ENCODE measurements around the gene CUL4B.
A peak's percentile ranks its signal among the peaks of the same experiment; 100 is the strongest.

Gene CUL4B

DNA sequence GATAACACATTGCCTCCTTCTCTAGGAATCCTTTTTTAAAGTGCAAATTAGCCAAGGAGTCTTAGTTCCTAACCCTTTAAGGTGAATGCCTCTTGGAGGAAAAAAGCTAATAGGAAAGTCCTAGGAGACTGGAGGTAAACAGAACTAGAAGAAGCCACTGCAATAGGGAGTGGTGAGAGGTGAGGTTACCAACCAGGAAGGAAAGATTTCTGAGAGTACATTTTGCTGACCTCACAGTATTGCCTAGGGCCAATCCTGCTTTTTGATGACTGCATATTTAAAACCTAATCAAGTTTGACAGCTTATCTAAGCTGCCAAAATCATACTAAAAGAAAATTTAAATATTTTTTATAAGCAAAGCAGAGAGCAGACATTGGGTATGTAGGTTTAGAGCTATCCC is 7.3 kb upstream of the CUL4B start:
- Histone ChIP-seq H3K27me3 (no peaks in the 10 kb centered on the region), H3K9me3 (replicated peaks in 1 of 11) (no peaks in the 10 kb centered on the region; a peak in 1 of 22 replicates), H3K4me3 (no peak overlapping the region), H4K20me1 (no peaks in the 10 kb centered on the region), H3K4me1 (peaks cover 4 to 11% (median 7%) of the 10 kb centered on the region in 10 experiments; a peak in 14 of 20 replicates), H3K9ac (no peak overlapping the region), H3K27ac (no peak overlapping the region), H3K4me2 (no peak overlapping the region), H3K36me3 (no peaks in the 10 kb centered on the region)
- no peak for TF ChIP-seq Cebpa-rat (IDR thresholded peaks at IDR 0.05)

GRCh38 chrX:120566817-120567216 is 6.1 kb upstream of the CUL4B start:
- no peak overlapping the region for H3K9ac ChIP-seq
- H4K20me1 ChIP-seq, result no peaks in the 10 kb centered on the region
- no peak overlapping the region for H3K27ac ChIP-seq
- H3K9me3 ChIP-seq (replicated peaks in 1 of 11), result no peaks in the 10 kb centered on the region; a peak in 1 of 22 replicates
- peaks cover 7 to 22% (median 13%) of the 10 kb centered on the region in 10 experiments; a peak in 16 of 20 replicates for H3K4me1 ChIP-seq
- H3K4me3 ChIP-seq, result no peak overlapping the region
- no peaks in the 10 kb centered on the region for H3K36me3 ChIP-seq
- no peak for TF ChIP-seq Cebpa-rat (IDR thresholded peaks at IDR 0.05)
- H3K27me3 ChIP-seq, result no peaks in the 10 kb centered on the region
- no peak overlapping the region for H3K4me2 ChIP-seq

GRCh38 chrX:120564925-120565324 is 4.2 kb upstream of the CUL4B start:
- H3K9ac ChIP-seq, result no peak overlapping the region
- no peaks in the 10 kb centered on the region for H3K36me3 ChIP-seq
- no peaks in the 10 kb centered on the region for H3K9me3 ChIP-seq (replicated peaks in 1 of 11)
- peak overlapping the region in 8 of 11 experiments; percentile 0 to 51 (median 22); a peak in 10 of 22 replicates for H3K4me2 ChIP-seq
- H3K27me3 ChIP-seq, result no peaks in the 10 kb centered on the region
- TF ChIP-seq Cebpa-rat (IDR thresholded peaks at IDR 0.05), result no peak
- H3K27ac ChIP-seq, result no peak overlapping the region
- no peaks in the 10 kb centered on the region for H4K20me1 ChIP-seq
- H3K4me1 ChIP-seq, result peaks cover 7 to 22% (median 15%) of the 10 kb centered on the region in 10 experiments; a peak in 16 of 20 replicates
- no peak overlapping the region for H3K4me3 ChIP-seq

- Histone ChIP-seq H3K9me3 (replicated peaks in 1 of 11) (no peaks in the 10 kb centered on the region), H3K9ac (peak overlapping the region in 1 of 11 experiments; percentile 26; a peak in 1 of 22 replicates), H3K36me3 (peaks cover 0 to 2% (median 0%) of the 10 kb centered on the region in 11 experiments; a peak in 1 of 22 replicates), H4K20me1 (no peaks in the 10 kb centered on the region; a peak in 1 of 22 replicates), H3K4me2 (peak overlapping the region in 8 of 11 experiments; percentile 58 to 81 (median 67); a peak in 11 of 22 replicates), H3K27me3 (no peaks in the 10 kb centered on the region), H3K4me1 (peaks cover 9 to 25% (median 18%) of the 10 kb centered on the region in 10 experiments; a peak in 16 of 20 replicates), H3K27ac (peak overlapping the region in 4 of 11 experiments; percentile 3 to 94 (median 84); a peak in 6 of 22 replicates), H3K4me3 (no peak overlapping the region)
- no peak for TF ChIP-seq Cebpa-rat (IDR thresholded peaks at IDR 0.05)
These were observed 1.8 kb upstream of the CUL4B start for GRCh38 chrX:120562569-120562926.

- peak overlapping the region; percentile 53 to 71 (median 62) for H3K4me3 ChIP-seq
- no peaks in the 10 kb centered on the region for H3K27me3 ChIP-seq
- peak overlapping the region; percentile 58 to 81 (median 66) for H3K4me2 ChIP-seq
- peak overlapping the region; percentile 49 to 94 (median 79); a peak in 21 of 22 replicates for H3K27ac ChIP-seq
- H3K36me3 ChIP-seq, result peaks cover 0 to 7% (median 0%) of the 10 kb centered on the region in 11 experiments; a peak in 6 of 22 replicates
- no peaks in the 10 kb centered on the region for H3K9me3 ChIP-seq (replicated peaks in 1 of 11)
- H4K20me1 ChIP-seq, result no peaks in the 10 kb centered on the region; a peak in 1 of 22 replicates
- peaks cover 9 to 25% (median 18%) of the 10 kb centered on the region in 10 experiments; a peak in 16 of 20 replicates for H3K4me1 ChIP-seq
- peak overlapping the region; percentile 63 to 93 (median 76) for H3K9ac ChIP-seq
- TF ChIP-seq Cebpa-rat (IDR thresholded peaks at IDR 0.05), result no peak
These were observed 1.1 kb upstream of the CUL4B start for GRCh38 chrX:120561634-120562568.

GRCh38 chrX:120560405-120560841 is 339 bp downstream of the CUL4B start:
- H3K4me2 ChIP-seq, result peak overlapping the region; percentile 61 to 82 (median 76)
- H3K9ac ChIP-seq, result peak overlapping the region; percentile 82 to 94 (median 86)
- H3K27me3 ChIP-seq, result no peaks in the 10 kb centered on the region
- peaks cover 9 to 25% (median 18%) of the 10 kb centered on the region in 10 experiments; a peak in 16 of 20 replicates for H3K4me1 ChIP-seq
- H3K4me3 ChIP-seq, result peak overlapping the region; percentile 57 to 76 (median 66)
- no peak for TF ChIP-seq Cebpa-rat (IDR thresholded peaks at IDR 0.05)
- H3K27ac ChIP-seq, result peak overlapping the region; percentile 85 to 95 (median 90); a peak in 21 of 22 replicates
- no peaks in the 10 kb centered on the region for H3K9me3 ChIP-seq (replicated peaks in 1 of 11)
- H3K36me3 ChIP-seq, result peaks cover 0 to 18% (median 9%) of the 10 kb centered on the region in 11 experiments; a peak in 11 of 22 replicates
- no peaks in the 10 kb centered on the region; a peak in 1 of 22 replicates for H4K20me1 ChIP-seq

DNA sequence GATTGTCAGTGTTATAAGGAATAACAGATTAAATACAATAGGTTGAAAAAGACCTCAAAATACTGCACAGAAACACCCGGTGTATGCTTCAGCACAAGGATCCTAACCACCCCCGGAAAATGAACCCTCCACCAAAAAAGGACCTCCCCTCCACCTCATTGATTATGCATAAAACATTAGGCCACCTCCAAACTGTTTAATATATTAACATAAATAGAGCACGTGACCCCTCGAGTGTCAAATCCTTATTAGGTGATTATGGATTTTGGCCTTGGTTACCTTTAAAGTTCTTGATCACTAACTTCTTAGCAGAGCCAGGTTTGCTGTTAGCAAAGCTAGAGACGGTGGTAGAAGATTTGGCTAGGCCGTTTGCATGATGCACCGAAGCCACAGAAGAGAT is 958 bp downstream of the CUL4B start:
- Histone ChIP-seq H3K9ac (peak overlapping the region; percentile 82 to 94 (median 86)), H3K27me3 (no peaks in the 10 kb centered on the region), H3K27ac (peak overlapping the region; percentile 85 to 95 (median 90); a peak in 21 of 22 replicates), H4K20me1 (no peaks in the 10 kb centered on the region; a peak in 1 of 22 replicates), H3K4me3 (peak overlapping the region; percentile 57 to 76 (median 66)), H3K36me3 (peaks cover 0 to 23% (median 9%) of the 10 kb centered on the region in 11 experiments; a peak in 11 of 22 replicates), H3K9me3 (replicated peaks in 1 of 11) (no peaks in the 10 kb centered on the region), H3K4me2 (peak overlapping the region; percentile 61 to 82 (median 76)), H3K4me1 (peaks cover 2 to 20% (median 12%) of the 10 kb centered on the region in 10 experiments; a peak in 14 of 20 replicates)
- no peak for TF ChIP-seq Cebpa-rat (IDR thresholded peaks at IDR 0.05)

- Histone ChIP-seq H3K9me3 (replicated peaks in 1 of 11) (no peaks in the 10 kb centered on the region), H3K27ac (no peak overlapping the region), H4K20me1 (peaks cover 0 to under 1% (median 0%) of the 10 kb centered on the region in 11 experiments; a peak in 1 of 22 replicates), H3K4me2 (no peak overlapping the region), H3K9ac (no peak overlapping the region), H3K36me3 (peaks cover 0 to 24% (median 9%) of the 10 kb centered on the region in 11 experiments; a peak in 12 of 22 replicates), H3K27me3 (no peaks in the 10 kb centered on the region), H3K4me3 (no peak overlapping the region), H3K4me1 (peaks cover 0 to 11% (median 2%) of the 10 kb centered on the region in 10 experiments; a peak in 5 of 20 replicates)
- TF ChIP-seq Cebpa-rat (IDR thresholded peaks at IDR 0.05), result no peak
These were observed 4.5 kb downstream of the CUL4B start for GRCh38 chrX:120556251-120556650.
